Ishikawa (cell line): ENCODE data around the gene FGF1.

Source experiments
- CEBPB ChIP-seq: IDR thresholded peaks from 2 replicates; pipeline ENCODE4 v1.6.1; 2012
- CREB1 ChIP-seq: IDR thresholded peaks from 2 replicates; pipeline ENCODE4 v1.6.1; 2012; ENCODE audit warnings: low read depth
- EGR1 ChIP-seq: IDR thresholded peaks from 2 replicates; pipeline ENCODE4 v1.6.1; 2012
- EP300 ChIP-seq: IDR thresholded peaks from 2 replicates; pipeline ENCODE4 v1.6.1; 2012; ENCODE audit warnings: borderline replicate concordance
- FOXM1 ChIP-seq: IDR thresholded peaks from 2 replicates; pipeline ENCODE4 v1.6.1; 2012; ENCODE audit warnings: low read depth, borderline replicate concordance
- MAX ChIP-seq: IDR thresholded peaks from 2 replicates; pipeline ENCODE4 v1.6.1; 2012
- NFIC ChIP-seq: IDR thresholded peaks from 2 replicates; pipeline ENCODE4 v1.6.1; 2012
- RAD21 ChIP-seq: IDR thresholded peaks from 2 replicates; pipeline ENCODE4 v1.6.1; 2012; ENCODE audit warnings: low read depth
- REST ChIP-seq: IDR thresholded peaks from 2 replicates; pipeline ENCODE4 v1.6.1; 2012; ENCODE audit warnings: low read depth, mild to moderate bottlenecking
- TAF1 ChIP-seq: IDR thresholded peaks from 2 replicates; pipeline ENCODE4 v1.6.1; 2012; ENCODE audit warnings: low read depth, mild to moderate bottlenecking
- TCF12 ChIP-seq: IDR thresholded peaks from 2 replicates; pipeline ENCODE4 v1.6.1; 2012; ENCODE audit warnings: low read depth
- TEAD4 ChIP-seq: IDR thresholded peaks from 2 replicates; pipeline ENCODE4 v1.6.1; 2012
- USF1 ChIP-seq: IDR thresholded peaks from 2 replicates; pipeline ENCODE4 v1.6.1; 2012
- YY1 ChIP-seq: IDR thresholded peaks from 2 replicates; pipeline ENCODE4 v1.6.1; 2012; ENCODE audit warnings: low read depth
- ZBTB7A ChIP-seq: IDR thresholded peaks from 2 replicates; pipeline ENCODE4 v1.6.1; 2012; ENCODE audit warnings: low read depth

Gene FGF1

GRCh38 chr5:142655339-142656267 lies 30.3 kb downstream of the FGF1 start:
- 0 out of 2 replicates have a peak, but pooled peaks have one; percentile 18 for TF ChIP-seq EGR1
- no peak for TF ChIP-seq ZBTB7A
- peak; percentile 98 for TF ChIP-seq RAD21
- TF ChIP-seq FOXM1: no peak
- TF ChIP-seq CEBPB: no peak

GRCh38 chr5:142654578-142655058 lies 31.3 kb downstream of the FGF1 start:
- TF ChIP-seq TEAD4: no peak
- TF ChIP-seq CREB1: no peak
- no peak for TF ChIP-seq EP300
- no peak for TF ChIP-seq TCF12
- TF ChIP-seq MAX: no peak

GRCh38 chr5:142653321-142653720 lies 32.6 kb downstream of the FGF1 start:
- TF ChIP-seq REST (no peak), FOXM1 (no peak), CEBPB (no peak)

- TF ChIP-seq YY1 (no peak), RAD21 (no peak), CEBPB (no peak), TCF12 (no peak), NFIC (no peak), REST (no peak), MAX (no peak), USF1 (no peak), ZBTB7A (no peak), EGR1 (no peak), TEAD4 (no peak), FOXM1 (no peak), CREB1 (no peak), EP300 (no peak), TAF1 (no peak)
Measured at GRCh38 chr5:142652563-142652962, 33.3 kb downstream of the FGF1 start.

- TF ChIP-seq NFIC (no peak), RAD21 (no peak), USF1 (no peak), CEBPB (no peak), TEAD4 (no peak), EGR1 (no peak), YY1 (no peak), CREB1 (no peak), MAX (no peak), TAF1 (no peak), REST (no peak), ZBTB7A (no peak), FOXM1 (no peak), EP300 (no peak)
Measured at GRCh38 chr5:142650881-142651280, 35.0 kb downstream of the FGF1 start.
